Measurements from ENCODE around the gene LRRC36.

LRRC36 gene

GRCh38 chr16:67394155-67395104, 67.8 kb downstream of the LRRC36 start:
- no peaks in the 10 kb centered on the region for H3K9me3 Mint-ChIP-seq
- H3K4me1 Mint-ChIP-seq: peaks cover 21% of the 10 kb centered on the region
- H3K4me3 Mint-ChIP-seq: peak overlapping the region; percentile 74
- peaks cover 28% of the 10 kb centered on the region for H3K27me3 Mint-ChIP-seq
- no peak overlapping the region for H3K27ac Mint-ChIP-seq
- H3K36me3 Mint-ChIP-seq: no peaks in the 10 kb centered on the region
- ATAC-seq (ENCODE audit: low read depth) (peak; percentile 59), DNase-seq (ENCODE audit: low spot score in 2 of 2) (peak in 1 of 2 donors; percentile 37)

GRCh38 chr16:67395105-67395457, 68.5 kb downstream of the LRRC36 start:
- no peak overlapping the region for H3K27ac Mint-ChIP-seq
- H3K36me3 Mint-ChIP-seq: no peaks in the 10 kb centered on the region
- no peaks in the 10 kb centered on the region for H3K9me3 Mint-ChIP-seq
- H3K4me1 Mint-ChIP-seq: peaks cover 17% of the 10 kb centered on the region
- no peak overlapping the region for H3K4me3 Mint-ChIP-seq
- no peak for ATAC-seq (ENCODE audit: low read depth)
- H3K27me3 Mint-ChIP-seq: peaks cover 24% of the 10 kb centered on the region
- no peak for DNase-seq (ENCODE audit: low spot score in 2 of 2)

GRCh38 chr16:67395458-67396158, 69.0 kb downstream of the LRRC36 start:
- DNase-seq (ENCODE audit: low spot score in 2 of 2) (no peak), ATAC-seq (ENCODE audit: low read depth) (no peak)
- Mint-ChIP-seq H3K27me3 (peaks cover 22% of the 10 kb centered on the region), H3K4me3 (no peak overlapping the region), H3K4me1 (peaks cover 13% of the 10 kb centered on the region), H3K36me3 (no peaks in the 10 kb centered on the region), H3K9me3 (no peaks in the 10 kb centered on the region), H3K27ac (no peak overlapping the region)

GRCh38 chr16:67396159-67397035, 69.8 kb downstream of the LRRC36 start:
- peaks cover 9% of the 10 kb centered on the region for H3K4me1 Mint-ChIP-seq
- H3K9me3 Mint-ChIP-seq: no peaks in the 10 kb centered on the region
- H3K36me3 Mint-ChIP-seq: no peaks in the 10 kb centered on the region
- no peak for ATAC-seq (ENCODE audit: low read depth)
- no peak for DNase-seq (ENCODE audit: low spot score in 2 of 2)
- H3K27ac Mint-ChIP-seq: no peak overlapping the region
- H3K4me3 Mint-ChIP-seq: no peak overlapping the region
- H3K27me3 Mint-ChIP-seq: peaks cover 22% of the 10 kb centered on the region

- Mint-ChIP-seq H3K27ac (no peak overlapping the region), H3K4me1 (peaks cover 9% of the 10 kb centered on the region), H3K27me3 (peaks cover 16% of the 10 kb centered on the region), H3K36me3 (no peaks in the 10 kb centered on the region), H3K4me3 (no peak overlapping the region), H3K9me3 (no peaks in the 10 kb centered on the region)
- ATAC-seq (ENCODE audit: low read depth): no peak
- no peak for DNase-seq (ENCODE audit: low spot score in 2 of 2)
Measured at GRCh38 chr16:67397036-67397801, 70.6 kb downstream of the LRRC36 start.

- peaks cover 13% of the 10 kb centered on the region for H3K27me3 Mint-ChIP-seq
- no peak for DNase-seq (ENCODE audit: low spot score in 2 of 2)
- H3K4me1 Mint-ChIP-seq: peaks cover 5% of the 10 kb centered on the region
- no peak overlapping the region for H3K27ac Mint-ChIP-seq
- no peak for ATAC-seq (ENCODE audit: low read depth)
- H3K36me3 Mint-ChIP-seq: no peaks in the 10 kb centered on the region
- H3K4me3 Mint-ChIP-seq: no peak overlapping the region
- H3K9me3 Mint-ChIP-seq: no peaks in the 10 kb centered on the region
Measured at GRCh38 chr16:67397812-67398545, 71.4 kb downstream of the LRRC36 start.

GRCh38 chr16:67398546-67399217, 72.1 kb downstream of the LRRC36 start:
- H3K36me3 Mint-ChIP-seq: no peaks in the 10 kb centered on the region
- no peak overlapping the region for H3K4me3 Mint-ChIP-seq
- DNase-seq (ENCODE audit: low spot score in 2 of 2) (no peak), ATAC-seq (ENCODE audit: low read depth) (no peak)
- H3K9me3 Mint-ChIP-seq: no peaks in the 10 kb centered on the region
- peaks cover 12% of the 10 kb centered on the region for H3K27me3 Mint-ChIP-seq
- H3K4me1 Mint-ChIP-seq: peaks cover 5% of the 10 kb centered on the region
- H3K27ac Mint-ChIP-seq: no peak overlapping the region

- Mint-ChIP-seq H3K27ac (no peak overlapping the region), H3K27me3 (peaks cover 10% of the 10 kb centered on the region), H3K4me3 (no peak overlapping the region), H3K4me1 (peaks cover 1% of the 10 kb centered on the region), H3K9me3 (no peaks in the 10 kb centered on the region), H3K36me3 (no peaks in the 10 kb centered on the region)
- DNase-seq (ENCODE audit: low spot score in 2 of 2) (peak; percentile 56 to 71), ATAC-seq (ENCODE audit: low read depth) (peak; percentile 80)
Measured at GRCh38 chr16:67399218-67399733, 72.7 kb downstream of the LRRC36 start.

GRCh38 chr16:67399749-67400704, 73.4 kb downstream of the LRRC36 start:
- ATAC-seq (ENCODE audit: low read depth) (no peak), DNase-seq (ENCODE audit: low spot score in 2 of 2) (no peak)
- H3K36me3 Mint-ChIP-seq: no peaks in the 10 kb centered on the region
- H3K4me3 Mint-ChIP-seq: no peak overlapping the region
- no peaks in the 10 kb centered on the region for H3K4me1 Mint-ChIP-seq
- H3K27me3 Mint-ChIP-seq: peaks cover 9% of the 10 kb centered on the region
- H3K9me3 Mint-ChIP-seq: no peaks in the 10 kb centered on the region
- no peak overlapping the region for H3K27ac Mint-ChIP-seq

GRCh38 chr16:67400901-67401300, 74.3 kb downstream of the LRRC36 start:
- DNase-seq (ENCODE audit: low spot score in 2 of 2) (no peak), ATAC-seq (ENCODE audit: low read depth) (no peak)
- Mint-ChIP-seq H3K4me3 (no peak overlapping the region), H3K4me1 (no peaks in the 10 kb centered on the region), H3K27me3 (peaks cover 9% of the 10 kb centered on the region), H3K36me3 (no peaks in the 10 kb centered on the region), H3K27ac (no peak overlapping the region), H3K9me3 (no peaks in the 10 kb centered on the region)

GRCh38 chr16:67403976-67404555, 77.5 kb downstream of the LRRC36 start:
- Mint-ChIP-seq H3K27me3 (peaks cover 8% of the 10 kb centered on the region), H3K4me3 (no peak overlapping the region), H3K9me3 (no peaks in the 10 kb centered on the region), H3K27ac (no peak overlapping the region), H3K36me3 (no peaks in the 10 kb centered on the region), H3K4me1 (no peaks in the 10 kb centered on the region)
- DNase-seq (ENCODE audit: low spot score in 2 of 2) (no peak), ATAC-seq (ENCODE audit: low read depth) (no peak)
